C4-2B (cell line): Measurements from ENCODE around the gene DENND1A.

ENCODE experiments used
- ZFX ChIP-seq: fragments of 450-650 bp; IDR thresholded peaks from 2 replicates; pipeline ENCODE4 v1.6.1; 2017
- TF ChIP-seq, protein P1 (sequence below): fragments of 450-650 bp; conservative IDR thresholded peaks from 2 replicates; pipeline ENCODE4 v1.5.1; 2017; ENCODE audit warnings: mild to moderate bottlenecking

DNA sequence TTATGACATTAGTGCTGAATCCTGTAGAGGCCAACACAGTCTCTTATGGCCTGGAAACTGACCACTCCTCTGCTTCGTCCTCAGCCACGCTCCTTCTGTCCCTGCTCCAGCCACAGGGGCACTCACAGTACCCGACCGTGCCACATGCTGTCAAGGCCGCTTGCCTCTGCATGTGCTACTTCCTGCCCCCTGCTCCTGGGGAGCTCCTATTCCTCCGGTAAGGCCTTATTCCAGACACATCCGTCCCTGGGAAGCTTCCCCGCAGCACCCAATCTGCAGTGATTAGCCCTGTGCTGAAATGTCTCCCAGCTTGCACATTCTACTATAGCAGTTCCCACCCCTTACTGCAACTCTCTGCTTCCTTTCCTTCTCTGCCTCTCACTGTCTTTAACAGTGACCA is 386.4 kb downstream of the DENND1A start:
- TF ChIP-seq, protein P1, sequence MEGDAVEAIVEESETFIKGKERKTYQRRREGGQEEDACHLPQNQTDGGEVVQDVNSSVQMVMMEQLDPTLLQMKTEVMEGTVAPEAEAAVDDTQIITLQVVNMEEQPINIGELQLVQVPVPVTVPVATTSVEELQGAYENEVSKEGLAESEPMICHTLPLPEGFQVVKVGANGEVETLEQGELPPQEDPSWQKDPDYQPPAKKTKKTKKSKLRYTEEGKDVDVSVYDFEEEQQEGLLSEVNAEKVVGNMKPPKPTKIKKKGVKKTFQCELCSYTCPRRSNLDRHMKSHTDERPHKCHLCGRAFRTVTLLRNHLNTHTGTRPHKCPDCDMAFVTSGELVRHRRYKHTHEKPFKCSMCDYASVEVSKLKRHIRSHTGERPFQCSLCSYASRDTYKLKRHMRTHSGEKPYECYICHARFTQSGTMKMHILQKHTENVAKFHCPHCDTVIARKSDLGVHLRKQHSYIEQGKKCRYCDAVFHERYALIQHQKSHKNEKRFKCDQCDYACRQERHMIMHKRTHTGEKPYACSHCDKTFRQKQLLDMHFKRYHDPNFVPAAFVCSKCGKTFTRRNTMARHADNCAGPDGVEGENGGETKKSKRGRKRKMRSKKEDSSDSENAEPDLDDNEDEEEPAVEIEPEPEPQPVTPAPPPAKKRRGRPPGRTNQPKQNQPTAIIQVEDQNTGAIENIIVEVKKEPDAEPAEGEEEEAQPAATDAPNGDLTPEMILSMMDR, result no peak
- no peak for TF ChIP-seq ZFX
